GM21381 (cell line): ENCODE measurements around the gene GRIA3.

Experiments used
- ATAC-seq: cut with Tn5 transposase; IDR thresholded peaks from one replicate; pipeline ENCODE4 v1.9.1; 2021; ENCODE audit warnings: mild to moderate bottlenecking, moderate library complexity; ENCODE audit not compliant: unreplicated experiment

The GRIA3 gene

GRCh38 chrX:123184219-123184865, at the start of gene GRIA3:
TSS of gene GRIA3 (plus strand) at chrX:123184278. CDS start at chrX:123184536, 258 bp downstream.
- ATAC-seq, result no peak

- no peak for ATAC-seq
These were observed 45.6 kb upstream of the GRIA3 start for GRCh38 chrX:123138473-123138872.

GRCh38 chrX:123140454-123140853, 43.6 kb upstream of the GRIA3 start:
- ATAC-seq, result no peak

GRCh38 chrX:123140904-123141303, 43.2 kb upstream of the GRIA3 start:
- ATAC-seq, result no peak

- no peak for ATAC-seq
These were observed 30.2 kb upstream of the GRIA3 start for GRCh38 chrX:123153846-123154335.

- no peak for ATAC-seq
These were observed 28.8 kb upstream of the GRIA3 start for GRCh38 chrX:123155327-123155726.

- ATAC-seq, result no peak
These were observed 26.5 kb upstream of the GRIA3 start for GRCh38 chrX:123157586-123157985.

- ATAC-seq, result no peak
These were observed 24.7 kb upstream of the GRIA3 start for GRCh38 chrX:123159403-123159802.

- no peak for ATAC-seq
These were observed 16.5 kb upstream of the GRIA3 start for GRCh38 chrX:123167621-123168020.

GRCh38 chrX:123169247-123169901, 14.7 kb upstream of the GRIA3 start:
- ATAC-seq, result no peak

- no peak for ATAC-seq
These were observed 13.5 kb upstream of the GRIA3 start for GRCh38 chrX:123170546-123170945.

- ATAC-seq, result no peak
These were observed 12.3 kb upstream of the GRIA3 start for GRCh38 chrX:123171781-123172180.

- ATAC-seq, result no peak
These were observed 11.2 kb upstream of the GRIA3 start for GRCh38 chrX:123172869-123173268.

- ATAC-seq, result no peak
These were observed 10.2 kb upstream of the GRIA3 start for GRCh38 chrX:123173833-123174232.

GRCh38 chrX:123175366-123176122, 8.5 kb upstream of the GRIA3 start:
- ATAC-seq, result no peak

GRCh38 chrX:123181233-123181914, 2.7 kb upstream of the GRIA3 start:
- ATAC-seq, result no peak

- no peak for ATAC-seq
These were observed 793 bp downstream of the GRIA3 start for GRCh38 chrX:123184866-123185276.

GRCh38 chrX:123185721-123186120, 1.6 kb downstream of the GRIA3 start:
- no peak for ATAC-seq

GRCh38 chrX:123186801-123187200, 2.7 kb downstream of the GRIA3 start:
- no peak for ATAC-seq

- no peak for ATAC-seq
These were observed 4.0 kb downstream of the GRIA3 start for GRCh38 chrX:123188081-123188480.

GRCh38 chrX:123189338-123189737, 5.3 kb downstream of the GRIA3 start:
- no peak for ATAC-seq
